Measurements from ENCODE around the gene ALDH5A1. TPM values are rescaled to one million over a fixed set of nuclear protein-coding genes. Genes with fewer than 3 reads are reported as not detected.

ALDH5A1 gene
- total RNA-seq, 1 donor from 2014 or later: 5.2 TPM

DNA sequence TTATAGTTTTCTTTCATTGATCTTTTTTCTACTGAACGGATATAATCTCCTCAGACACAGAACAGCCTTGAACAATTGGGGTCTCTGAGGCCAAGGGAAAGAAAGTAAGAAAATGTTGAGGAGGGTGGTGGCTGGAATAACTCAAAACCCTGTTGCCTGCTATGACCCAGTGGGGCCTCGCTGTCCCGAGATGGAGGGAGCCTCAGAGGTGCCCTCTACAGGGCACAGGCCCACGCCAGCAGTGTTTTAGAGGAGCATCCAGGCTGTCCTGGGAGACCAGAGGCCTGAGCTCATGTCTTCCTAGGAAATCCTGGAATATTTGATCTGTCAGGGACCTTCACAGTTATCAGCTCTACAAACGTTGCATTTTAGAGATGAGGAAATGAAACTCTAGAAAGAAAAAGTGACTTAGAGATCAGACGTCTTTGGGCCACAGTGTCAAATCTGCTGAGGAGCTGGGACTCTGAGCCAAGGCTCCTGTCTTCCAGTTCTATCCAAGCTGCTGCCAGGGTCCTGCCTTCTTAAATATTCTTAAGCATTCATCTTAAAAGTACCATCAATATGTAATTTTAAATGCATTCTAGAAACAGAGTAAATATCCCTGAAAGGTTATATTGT lies 26.3 kb downstream of the ALDH5A1 start:
- Histone ChIP-seq H3K27ac (ENCODE audit: low read depth, low read length) (no peak overlapping the region), H3K36me3 (ENCODE audit: control insufficient read depth in 3 of 3, insufficient read depth in 3 of 3, low read length in 3 of 3) (peaks cover 15 to 25% (median 19%) of the 10 kb centered on the region in 3 donors), H3K9ac (ENCODE audit: low read depth in 1 of 3, low read length in 3 of 3) (no peak overlapping the region), H3K27me3 (ENCODE audit: control insufficient read depth in 3 of 3, insufficient read depth in 3 of 3, low read length in 3 of 3) (no peaks in the 10 kb centered on the region), H3K4me1 (ENCODE audit: control insufficient read depth in 3 of 3, insufficient read depth in 3 of 3, low read length in 3 of 3) (no peaks in the 10 kb centered on the region), H3K4me3 (ENCODE audit: low read length in 3 of 3) (no peak overlapping the region), H3K9me3 (ENCODE audit: control insufficient read depth in 3 of 3, low read length in 3 of 3) (no peaks in the 10 kb centered on the region)

DNA sequence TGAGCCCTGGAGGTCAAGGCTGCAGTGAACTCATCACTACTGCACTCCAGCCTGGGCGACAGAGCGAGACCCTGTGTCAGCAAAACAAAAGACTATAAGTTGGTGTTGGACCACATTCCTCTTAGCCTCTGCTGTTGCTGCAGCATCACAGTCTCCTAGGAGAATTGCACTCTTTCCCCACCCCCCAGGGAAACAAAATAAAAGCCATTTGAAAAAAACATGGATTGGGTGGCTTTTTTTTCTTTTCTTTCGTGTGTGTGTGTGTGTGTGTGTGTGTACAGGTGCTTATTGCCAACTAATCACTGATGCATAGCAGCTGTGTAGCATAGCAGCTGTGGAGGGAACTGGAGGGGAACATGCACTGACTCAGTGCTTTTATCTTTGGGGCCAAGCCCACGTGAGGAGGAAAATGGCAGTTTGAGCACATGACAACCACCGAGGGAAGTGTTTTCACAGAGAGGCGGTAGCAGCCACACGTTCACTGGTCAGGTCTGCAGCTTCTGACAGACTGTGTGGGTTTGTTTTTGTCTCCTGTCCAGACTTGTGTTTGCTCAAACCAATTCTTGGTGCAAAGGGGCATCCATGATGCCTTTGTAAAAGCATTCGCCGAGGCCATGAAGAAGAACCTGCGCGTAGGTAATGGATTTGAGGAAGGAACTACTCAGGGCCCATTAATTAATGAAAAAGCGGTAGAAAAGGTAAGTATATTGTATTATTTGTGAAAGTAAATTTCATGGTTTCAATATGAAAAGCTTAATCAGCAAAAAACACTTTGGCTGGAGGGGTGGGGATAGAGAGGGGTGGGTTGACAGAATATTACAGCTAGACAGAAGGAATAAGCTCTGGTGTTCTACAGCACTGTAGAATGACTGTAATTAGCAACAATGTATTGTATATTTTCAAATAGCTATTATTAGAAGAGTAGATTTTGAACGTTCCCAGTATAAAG lies 27.7 kb downstream of the ALDH5A1 start:
- H3K4me3 ChIP-seq (ENCODE audit: low read length in 3 of 3): no peak overlapping the region
- H3K9me3 ChIP-seq (ENCODE audit: control insufficient read depth in 3 of 3, low read length in 3 of 3): no peaks in the 10 kb centered on the region
- no peaks in the 10 kb centered on the region for H3K4me1 ChIP-seq (ENCODE audit: control insufficient read depth in 3 of 3, insufficient read depth in 3 of 3, low read length in 3 of 3)
- H3K36me3 ChIP-seq (ENCODE audit: control insufficient read depth in 3 of 3, insufficient read depth in 3 of 3, low read length in 3 of 3): peaks cover 12 to 23% (median 18%) of the 10 kb centered on the region in 3 donors
- H3K27me3 ChIP-seq (ENCODE audit: control insufficient read depth in 3 of 3, insufficient read depth in 3 of 3, low read length in 3 of 3): no peaks in the 10 kb centered on the region
- H3K9ac ChIP-seq (ENCODE audit: low read depth in 1 of 3, low read length in 3 of 3): no peak overlapping the region
- no peak overlapping the region for H3K27ac ChIP-seq (ENCODE audit: low read depth, low read length)

DNA sequence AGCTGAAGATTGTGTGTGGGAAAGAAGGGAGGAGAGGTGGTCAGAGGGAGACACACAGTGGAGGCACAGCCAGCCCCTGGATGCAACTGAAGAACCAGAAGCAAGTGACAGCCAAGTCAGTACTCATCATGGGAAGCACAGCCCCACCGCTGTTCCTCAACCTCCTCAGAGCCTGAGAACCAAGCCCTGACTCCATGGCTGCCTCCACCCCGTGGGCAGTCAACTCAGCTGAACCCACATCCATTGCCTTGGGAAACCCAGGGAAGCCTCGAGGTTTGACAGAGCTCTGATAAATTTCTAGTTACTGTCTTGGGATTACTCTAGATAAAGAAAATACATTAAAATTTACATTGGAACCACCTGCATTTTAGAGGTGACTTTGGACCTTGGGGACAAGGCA lies 29.6 kb downstream of the ALDH5A1 start:
- no peaks in the 10 kb centered on the region for H3K9me3 ChIP-seq (ENCODE audit: control insufficient read depth in 3 of 3, low read length in 3 of 3)
- peaks cover 10 to 15% (median 14%) of the 10 kb centered on the region in 3 donors for H3K36me3 ChIP-seq (ENCODE audit: control insufficient read depth in 3 of 3, insufficient read depth in 3 of 3, low read length in 3 of 3)
- no peak overlapping the region for H3K9ac ChIP-seq (ENCODE audit: low read depth in 1 of 3, low read length in 3 of 3)
- H3K4me1 ChIP-seq (ENCODE audit: control insufficient read depth in 3 of 3, insufficient read depth in 3 of 3, low read length in 3 of 3): no peaks in the 10 kb centered on the region
- no peaks in the 10 kb centered on the region for H3K27me3 ChIP-seq (ENCODE audit: control insufficient read depth in 3 of 3, insufficient read depth in 3 of 3, low read length in 3 of 3)
- H3K27ac ChIP-seq (ENCODE audit: low read depth, low read length): no peak overlapping the region
- no peak overlapping the region for H3K4me3 ChIP-seq (ENCODE audit: low read length in 3 of 3)

DNA sequence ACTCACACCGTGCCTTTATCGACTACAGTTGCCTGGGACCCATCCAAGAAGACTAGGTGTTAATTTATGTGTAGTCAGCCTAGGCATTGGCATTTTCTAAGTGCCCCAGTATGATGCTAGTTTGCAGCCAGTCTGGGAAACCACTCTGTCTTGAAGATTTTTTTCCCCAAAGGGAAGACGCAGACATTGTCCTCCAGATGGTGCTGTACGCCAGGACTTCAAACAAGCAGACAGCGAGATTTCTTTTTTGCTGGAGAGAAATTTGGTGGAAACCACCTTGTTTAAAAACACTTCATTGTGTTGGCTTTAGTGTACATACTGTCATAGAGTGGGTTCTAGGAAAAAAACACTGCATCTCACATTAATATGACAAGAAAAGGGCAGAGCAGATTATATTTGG lies 30.0 kb downstream of the ALDH5A1 start:
- H3K4me1 ChIP-seq (ENCODE audit: control insufficient read depth in 3 of 3, insufficient read depth in 3 of 3, low read length in 3 of 3): no peaks in the 10 kb centered on the region
- H3K27ac ChIP-seq (ENCODE audit: low read depth, low read length): no peak overlapping the region
- H3K9me3 ChIP-seq (ENCODE audit: control insufficient read depth in 3 of 3, low read length in 3 of 3): no peaks in the 10 kb centered on the region
- no peak overlapping the region for H3K4me3 ChIP-seq (ENCODE audit: low read length in 3 of 3)
- no peak overlapping the region for H3K9ac ChIP-seq (ENCODE audit: low read depth in 1 of 3, low read length in 3 of 3)
- no peaks in the 10 kb centered on the region for H3K27me3 ChIP-seq (ENCODE audit: control insufficient read depth in 3 of 3, insufficient read depth in 3 of 3, low read length in 3 of 3)
- H3K36me3 ChIP-seq (ENCODE audit: control insufficient read depth in 3 of 3, insufficient read depth in 3 of 3, low read length in 3 of 3): peaks cover 10 to 15% (median 14%) of the 10 kb centered on the region in 3 donors

DNA sequence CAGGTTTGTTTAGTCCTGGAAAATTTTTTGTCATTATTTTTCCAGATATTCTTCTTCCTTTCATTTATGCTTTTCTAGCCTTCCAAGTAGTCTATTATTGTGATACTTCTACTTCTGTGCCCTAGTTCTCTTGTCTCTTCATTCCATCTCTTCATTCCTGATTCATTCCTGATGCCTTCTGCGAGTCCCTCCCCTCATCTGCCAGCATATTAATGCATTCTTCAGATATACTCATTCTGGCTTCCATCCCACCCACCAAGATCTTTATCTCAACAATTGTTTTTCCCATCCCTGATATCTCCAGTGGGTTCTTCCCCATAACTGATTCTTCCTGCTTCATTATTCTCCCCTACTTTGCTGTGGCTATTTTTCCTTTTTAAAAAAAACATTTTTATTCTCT lies 35.2 kb downstream of the ALDH5A1 start:
- Histone ChIP-seq H3K9ac (ENCODE audit: low read depth in 1 of 3, low read length in 3 of 3) (no peak overlapping the region), H3K27ac (ENCODE audit: low read depth, low read length) (no peak overlapping the region), H3K9me3 (ENCODE audit: control insufficient read depth in 3 of 3, low read length in 3 of 3) (no peaks in the 10 kb centered on the region), H3K36me3 (ENCODE audit: control insufficient read depth in 3 of 3, insufficient read depth in 3 of 3, low read length in 3 of 3) (peaks cover 20 to 40% (median 34%) of the 10 kb centered on the region in 3 donors), H3K27me3 (ENCODE audit: control insufficient read depth in 3 of 3, insufficient read depth in 3 of 3, low read length in 3 of 3) (no peaks in the 10 kb centered on the region), H3K4me3 (ENCODE audit: low read length in 3 of 3) (no peak overlapping the region), H3K4me1 (ENCODE audit: control insufficient read depth in 3 of 3, insufficient read depth in 3 of 3, low read length in 3 of 3) (no peaks in the 10 kb centered on the region)

DNA sequence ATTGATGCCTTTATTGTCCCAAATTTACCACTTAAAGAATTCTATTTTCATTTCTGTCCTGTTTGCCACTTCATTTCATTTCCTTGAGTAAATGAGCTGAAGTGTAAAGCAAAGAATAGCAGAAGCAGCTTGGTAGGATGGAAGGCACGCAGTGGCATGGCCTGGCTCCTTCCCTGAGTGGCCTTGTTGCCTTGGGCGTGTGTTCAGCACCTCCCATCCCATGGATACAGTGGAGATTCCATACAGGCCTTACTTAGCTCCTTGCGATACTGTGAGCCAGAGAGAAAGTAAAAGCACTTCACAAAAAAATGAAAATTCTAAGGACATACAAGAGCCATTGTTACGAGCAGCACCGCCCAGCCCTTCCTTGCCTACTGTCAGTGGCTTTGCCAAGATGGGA lies 39.6 kb downstream of the ALDH5A1 start:
- H3K27me3 ChIP-seq (ENCODE audit: control insufficient read depth in 3 of 3, insufficient read depth in 3 of 3, low read length in 3 of 3): no peaks in the 10 kb centered on the region
- no peak overlapping the region for H3K27ac ChIP-seq (ENCODE audit: low read depth, low read length)
- H3K9me3 ChIP-seq (ENCODE audit: control insufficient read depth in 3 of 3, low read length in 3 of 3): no peaks in the 10 kb centered on the region
- H3K36me3 ChIP-seq (ENCODE audit: control insufficient read depth in 3 of 3, insufficient read depth in 3 of 3, low read length in 3 of 3): peaks cover 28 to 46% (median 40%) of the 10 kb centered on the region in 3 donors
- no peak overlapping the region for H3K9ac ChIP-seq (ENCODE audit: low read depth in 1 of 3, low read length in 3 of 3)
- H3K4me1 ChIP-seq (ENCODE audit: control insufficient read depth in 3 of 3, insufficient read depth in 3 of 3, low read length in 3 of 3): no peaks in the 10 kb centered on the region
- H3K4me3 ChIP-seq (ENCODE audit: low read length in 3 of 3): no peak overlapping the region

DNA sequence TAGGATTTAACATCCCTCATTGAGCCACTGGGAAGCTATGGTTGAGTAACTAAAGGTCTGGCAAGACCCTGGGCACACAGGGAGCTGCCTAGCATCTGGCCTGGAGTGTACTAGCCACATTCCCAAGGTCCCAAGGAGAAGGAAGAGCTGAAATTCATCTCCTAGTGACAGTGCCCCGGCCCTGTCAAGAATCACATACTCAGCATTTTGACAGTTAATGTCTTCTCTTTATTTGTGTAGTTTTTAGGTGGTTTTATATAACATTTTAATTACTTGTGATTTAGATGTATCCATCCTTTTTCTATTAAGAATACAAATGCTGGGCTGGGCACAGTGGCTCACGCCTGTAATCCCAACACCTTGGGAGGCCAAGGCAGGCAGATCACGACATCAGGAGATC lies 40.4 kb downstream of the ALDH5A1 start:
- H3K4me1 ChIP-seq (ENCODE audit: control insufficient read depth in 3 of 3, insufficient read depth in 3 of 3, low read length in 3 of 3): no peaks in the 10 kb centered on the region
- H3K9me3 ChIP-seq (ENCODE audit: control insufficient read depth in 3 of 3, low read length in 3 of 3): no peaks in the 10 kb centered on the region
- peaks cover 32 to 54% (median 40%) of the 10 kb centered on the region in 3 donors for H3K36me3 ChIP-seq (ENCODE audit: control insufficient read depth in 3 of 3, insufficient read depth in 3 of 3, low read length in 3 of 3)
- H3K4me3 ChIP-seq (ENCODE audit: low read length in 3 of 3): no peak overlapping the region
- no peaks in the 10 kb centered on the region for H3K27me3 ChIP-seq (ENCODE audit: control insufficient read depth in 3 of 3, insufficient read depth in 3 of 3, low read length in 3 of 3)
- H3K27ac ChIP-seq (ENCODE audit: low read depth, low read length): no peak overlapping the region
- no peak overlapping the region for H3K9ac ChIP-seq (ENCODE audit: low read depth in 1 of 3, low read length in 3 of 3)

DNA sequence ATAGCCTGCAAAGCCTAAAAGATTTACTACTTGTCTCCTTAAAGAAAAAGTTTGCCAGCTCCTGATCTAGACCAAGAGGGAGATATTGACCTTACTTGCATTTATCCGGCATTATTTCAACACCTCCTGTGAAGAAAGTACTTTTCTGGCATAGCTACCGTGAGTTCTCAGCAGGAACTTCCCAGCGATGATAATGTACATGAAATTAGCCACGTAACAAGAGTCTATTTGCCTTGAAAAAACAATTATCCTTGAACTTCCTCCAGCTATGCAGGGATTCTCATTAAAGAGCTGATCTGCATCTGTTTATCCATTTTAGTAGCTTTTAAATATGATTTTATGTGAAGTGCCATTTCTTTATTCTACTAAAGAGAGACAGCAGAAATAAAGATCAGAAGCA lies 41.7 kb downstream of the ALDH5A1 start:
- H3K4me1 ChIP-seq (ENCODE audit: control insufficient read depth in 3 of 3, insufficient read depth in 3 of 3, low read length in 3 of 3): no peaks in the 10 kb centered on the region
- H3K27me3 ChIP-seq (ENCODE audit: control insufficient read depth in 3 of 3, insufficient read depth in 3 of 3, low read length in 3 of 3): no peaks in the 10 kb centered on the region
- peaks cover 29 to 48% (median 36%) of the 10 kb centered on the region in 3 donors for H3K36me3 ChIP-seq (ENCODE audit: control insufficient read depth in 3 of 3, insufficient read depth in 3 of 3, low read length in 3 of 3)
- H3K4me3 ChIP-seq (ENCODE audit: low read length in 3 of 3): no peak overlapping the region
- no peaks in the 10 kb centered on the region for H3K9me3 ChIP-seq (ENCODE audit: control insufficient read depth in 3 of 3, low read length in 3 of 3)
- no peak overlapping the region for H3K27ac ChIP-seq (ENCODE audit: low read depth, low read length)
- no peak overlapping the region for H3K9ac ChIP-seq (ENCODE audit: low read depth in 1 of 3, low read length in 3 of 3)

DNA sequence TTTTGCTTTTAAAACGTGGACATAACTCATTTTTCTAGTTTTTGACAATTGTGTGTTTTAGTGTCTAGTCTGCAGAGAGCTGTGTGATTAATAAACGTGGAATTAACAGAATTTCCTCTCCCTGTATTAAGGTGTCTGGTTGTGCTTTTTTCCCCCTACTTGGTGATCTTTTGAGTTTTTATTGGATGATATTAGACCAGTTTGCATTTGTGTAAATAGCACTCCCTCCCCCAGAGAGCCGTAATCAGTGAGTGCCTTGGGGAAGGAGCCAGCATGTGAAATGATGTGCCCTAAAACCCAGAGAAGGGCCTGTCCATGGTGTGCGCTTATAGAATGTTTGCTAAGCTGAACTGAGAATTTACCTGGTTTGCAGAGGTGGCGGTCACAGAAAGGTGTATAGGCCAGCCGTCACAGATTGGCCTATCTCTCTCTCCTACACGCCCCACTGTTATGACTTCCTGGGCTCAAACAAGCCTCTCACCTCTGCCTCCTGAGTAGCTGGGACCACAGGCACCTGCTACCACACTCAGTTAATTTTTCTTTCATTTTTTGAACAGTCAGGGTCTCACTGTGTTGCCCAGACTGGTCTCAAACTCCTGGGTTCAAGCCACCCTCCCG lies 42.4 kb downstream of the ALDH5A1 start:
- Histone ChIP-seq H3K4me1 (ENCODE audit: control insufficient read depth in 3 of 3, insufficient read depth in 3 of 3, low read length in 3 of 3) (no peaks in the 10 kb centered on the region), H3K36me3 (ENCODE audit: control insufficient read depth in 3 of 3, insufficient read depth in 3 of 3, low read length in 3 of 3) (peaks cover 26 to 43% (median 32%) of the 10 kb centered on the region in 3 donors), H3K9me3 (ENCODE audit: control insufficient read depth in 3 of 3, low read length in 3 of 3) (no peaks in the 10 kb centered on the region), H3K27me3 (ENCODE audit: control insufficient read depth in 3 of 3, insufficient read depth in 3 of 3, low read length in 3 of 3) (no peaks in the 10 kb centered on the region), H3K27ac (ENCODE audit: low read depth, low read length) (no peak overlapping the region), H3K4me3 (ENCODE audit: low read length in 3 of 3) (no peak overlapping the region), H3K9ac (ENCODE audit: low read depth in 1 of 3, low read length in 3 of 3) (no peak overlapping the region)

Measured in skeletal muscle tissue (tissue), 4 donors.